CD4-positive, alpha-beta T cell treated with Interleukin-6 for 4 hours (primary cell): ENCODE measurements around the gene RNPEPL1.
"Not testable (repeated sequence)": the region's sequence is repeated elsewhere in the genome, so short reads cannot be mapped to it uniquely, and the experiment has no call there.

Experiments
- DNase-seq: peaks from one replicate; pipeline ENCODE4 v3.0.0-alpha.2; 2020; ENCODE audit warnings: mixed read lengths

Gene RNPEPL1

GRCh38 chr2:240567872-240568677 lies at the start of gene RNPEPL1:
TSS of gene RNPEPL1 (plus strand) at chr2:240568484. CDS start at chr2:240568587, 103 bp downstream.
- peak; percentile 69 for DNase-seq

GRCh38 chr2:240518981-240519380 lies 49.3 kb upstream of the RNPEPL1 start:
- DNase-seq = no peak

- no peak for DNase-seq
Measured at GRCh38 chr2:240519396-240520129, 48.7 kb upstream of the RNPEPL1 start.

- DNase-seq = no peak
Measured at GRCh38 chr2:240520130-240520973, 47.9 kb upstream of the RNPEPL1 start.

GRCh38 chr2:240520974-240521350 lies 47.3 kb upstream of the RNPEPL1 start:
- no peak for DNase-seq

- DNase-seq = not testable (repeated sequence)
Measured at GRCh38 chr2:240521885-240522284, 46.4 kb upstream of the RNPEPL1 start.

GRCh38 chr2:240522406-240522805 lies 45.9 kb upstream of the RNPEPL1 start:
- DNase-seq = no peak

- no peak for DNase-seq
Measured at GRCh38 chr2:240523451-240524281, 44.6 kb upstream of the RNPEPL1 start.

GRCh38 chr2:240524963-240525718 lies 43.1 kb upstream of the RNPEPL1 start:
- no peak for DNase-seq

- no peak for DNase-seq
Measured at GRCh38 chr2:240525802-240526201, 42.5 kb upstream of the RNPEPL1 start.

- DNase-seq = no peak
Measured at GRCh38 chr2:240526521-240526920, 41.8 kb upstream of the RNPEPL1 start.

GRCh38 chr2:240527153-240527750 lies 41.0 kb upstream of the RNPEPL1 start:
- DNase-seq = no peak

- no peak for DNase-seq
Measured at GRCh38 chr2:240528406-240529040, 39.8 kb upstream of the RNPEPL1 start.

GRCh38 chr2:240529344-240529999 lies 38.8 kb upstream of the RNPEPL1 start:
- no peak for DNase-seq

- DNase-seq = no peak
Measured at GRCh38 chr2:240530181-240530580, 38.1 kb upstream of the RNPEPL1 start.

- no peak for DNase-seq
Measured at GRCh38 chr2:240531038-240531437, 37.2 kb upstream of the RNPEPL1 start.

GRCh38 chr2:240532031-240532775 lies 36.1 kb upstream of the RNPEPL1 start:
- no peak for DNase-seq

- no peak for DNase-seq
Measured at GRCh38 chr2:240538031-240538780, 30.1 kb upstream of the RNPEPL1 start.
